NCI-H446 treated with DMSO at 0.1 percent for 48 hours (cell line): ENCODE measurements around the gene PPFIA3.

ENCODE experiments used
- DNase-seq: peaks from one replicate; lab custom pipeline; 2025; lab: John Stamatoyannopoulos, UW

The PPFIA3 gene

GRCh38 chr19:49119411-49120324, at the start of gene PPFIA3:
PPFIA3 (plus strand) TSS chr19:49119544; CDS start chr19:49127874, 8,330 bp downstream.
- no peak for DNase-seq

DNA sequence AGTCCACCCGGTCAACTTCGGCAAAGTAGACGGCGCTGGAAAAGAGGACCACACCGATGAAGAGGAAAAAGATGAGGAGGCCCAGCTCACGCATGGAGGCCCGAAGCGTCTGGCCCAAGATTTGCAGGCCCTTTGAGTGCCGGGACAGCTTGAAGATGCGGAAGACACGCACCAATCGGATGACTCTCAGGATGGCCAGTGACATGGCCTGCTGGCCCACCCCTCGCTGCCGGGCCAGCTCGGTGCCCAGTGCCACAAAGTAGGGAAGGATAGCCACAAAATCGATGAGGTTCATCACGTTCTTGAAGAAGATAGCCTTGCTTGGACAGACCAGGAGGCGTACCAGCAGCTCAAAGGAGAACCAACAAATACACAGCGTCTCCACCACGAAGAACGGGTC, 48.9 kb upstream of the PPFIA3 start:
- no peak for DNase-seq

- DNase-seq = no peak
These were observed 47.3 kb upstream of the PPFIA3 start for GRCh38 chr19:49071860-49072547.

GRCh38 chr19:49073514-49074378, 45.6 kb upstream of the PPFIA3 start:
- peak; percentile 9 for DNase-seq

GRCh38 chr19:49074869-49075268, 44.5 kb upstream of the PPFIA3 start:
- DNase-seq = peak; percentile 6

- no peak for DNase-seq
These were observed 39.0 kb upstream of the PPFIA3 start for GRCh38 chr19:49080392-49080791.

DNA sequence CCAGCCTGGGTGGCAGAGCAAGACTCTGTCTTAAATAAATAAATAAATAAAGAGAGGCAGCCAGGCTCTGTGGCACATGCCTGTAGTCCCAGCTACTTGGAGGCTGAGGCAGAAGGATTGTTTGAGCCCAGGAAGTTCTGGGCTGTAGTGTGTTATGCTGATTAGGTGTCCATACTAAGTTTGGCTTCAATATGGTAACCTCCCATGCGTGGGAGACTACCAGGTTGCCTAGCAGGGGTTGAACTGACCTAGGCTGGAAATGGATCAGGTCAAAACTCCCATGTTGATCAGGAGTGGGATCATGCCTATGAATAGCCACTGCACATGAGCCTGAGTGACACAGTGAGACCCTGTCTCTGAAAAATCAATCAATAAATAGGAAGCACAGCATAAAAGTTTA, 38.1 kb upstream of the PPFIA3 start:
- DNase-seq = no peak

DNA sequence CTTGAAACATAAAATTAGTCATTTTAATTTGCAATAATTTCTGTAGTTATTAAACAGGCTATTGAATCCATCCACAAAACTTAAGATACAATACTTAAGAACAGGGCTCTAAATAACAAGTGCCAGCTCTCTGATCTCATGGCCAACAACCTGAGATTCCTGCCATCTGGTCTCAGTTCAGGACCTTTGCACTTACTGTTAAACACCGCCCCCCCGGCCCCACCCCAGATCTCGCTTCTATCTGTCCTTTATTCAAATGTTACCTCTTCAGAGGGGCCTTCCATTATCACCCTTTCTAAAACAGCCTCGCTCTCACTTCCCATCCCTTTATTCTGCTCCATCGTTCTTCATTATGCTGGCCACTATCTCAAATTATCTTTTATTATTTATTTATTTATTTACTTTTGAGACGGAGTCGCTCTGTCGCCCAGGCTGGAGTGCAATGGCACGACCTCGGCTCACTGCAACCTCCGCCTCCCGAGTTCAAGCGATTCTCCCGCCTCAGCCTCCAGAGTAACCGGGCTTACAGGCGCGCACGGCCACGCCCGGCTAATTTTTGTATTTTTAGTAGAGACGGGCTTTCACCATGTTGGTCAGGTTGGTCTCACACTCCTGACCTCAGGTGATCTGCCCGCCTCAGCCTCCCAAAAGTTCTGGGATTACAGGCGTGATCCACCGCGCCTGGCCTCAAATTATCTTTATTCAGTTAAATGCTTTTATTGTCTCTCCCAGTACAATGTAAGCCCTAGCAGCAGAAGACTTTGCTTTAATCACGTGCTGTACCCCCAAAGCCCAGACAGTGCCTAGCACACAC, 34.9 kb upstream of the PPFIA3 start:
- DNase-seq = no peak

DNA sequence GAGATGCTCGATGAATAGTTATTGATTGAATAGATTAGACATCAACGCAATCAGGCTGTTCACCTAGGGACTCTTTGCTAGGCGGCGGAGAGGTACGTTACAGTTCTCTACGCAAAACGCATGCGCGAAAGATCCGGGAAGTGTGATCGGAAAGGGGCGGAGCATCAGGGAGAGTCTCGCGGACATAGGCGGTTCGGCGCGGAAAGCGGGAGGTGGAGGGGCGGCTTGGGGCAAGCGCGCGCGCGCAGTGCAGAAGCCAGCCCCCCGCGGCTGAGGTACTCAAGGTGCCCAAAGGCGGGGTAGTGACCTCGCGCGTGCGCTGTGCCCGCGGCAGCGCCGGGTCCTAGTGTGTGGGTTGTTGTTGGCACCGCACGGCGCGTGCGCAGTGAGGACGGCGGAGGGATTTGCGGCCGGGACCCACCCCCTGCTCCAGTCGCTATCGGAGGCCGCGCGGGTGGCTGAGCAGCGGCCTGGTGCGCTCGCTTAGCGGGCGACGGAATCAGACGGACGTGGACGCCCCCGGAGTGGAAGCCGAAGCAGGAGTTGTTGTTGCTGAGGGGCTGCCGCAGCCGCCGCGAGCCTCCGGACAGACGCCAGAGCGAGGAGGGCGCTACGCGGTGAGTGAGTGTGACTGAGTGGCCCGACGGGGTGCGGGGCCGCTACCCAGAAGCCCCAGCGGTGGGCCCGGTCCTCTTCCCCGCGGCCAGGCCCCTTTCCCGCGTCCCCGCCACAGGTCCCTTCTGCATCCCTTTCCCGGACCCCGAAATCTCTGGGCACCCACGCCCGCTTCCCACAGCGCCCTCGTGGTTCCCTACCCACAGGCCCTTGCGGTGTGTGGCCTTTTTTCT, 34.1 kb upstream of the PPFIA3 start, which contains the start of gene SNRNP70:
SNRNP70 (plus strand) TSS at position 432 of the 848 bp plus-strand sequence. CDS start 964 bp downstream, outside the sequence.
- DNase-seq = peak; percentile 99

- no peak for DNase-seq
These were observed 33.5 kb upstream of the PPFIA3 start for GRCh38 chr19:49085868-49086232.

DNA sequence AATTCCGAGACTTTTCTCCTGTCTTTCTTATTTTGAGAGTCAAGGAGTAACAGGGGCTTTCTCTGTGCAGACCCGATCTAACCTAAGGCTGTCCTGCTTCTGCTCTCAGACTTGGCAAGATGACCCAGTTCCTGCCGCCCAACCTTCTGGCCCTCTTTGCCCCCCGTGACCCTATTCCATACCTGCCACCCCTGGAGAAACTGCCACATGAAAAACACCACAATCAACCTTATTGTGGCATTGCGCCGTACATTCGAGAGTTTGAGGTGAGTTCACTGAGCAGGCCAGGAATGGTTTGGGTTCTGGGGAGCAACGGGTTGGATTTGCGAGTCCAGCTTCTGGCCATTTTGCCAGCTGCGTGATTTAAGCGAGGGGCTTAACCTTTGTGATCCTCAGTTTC, 33.0 kb upstream of the PPFIA3 start:
- DNase-seq = no peak

- DNase-seq = no peak
These were observed 27.8 kb upstream of the PPFIA3 start for GRCh38 chr19:49091391-49092038.

DNA sequence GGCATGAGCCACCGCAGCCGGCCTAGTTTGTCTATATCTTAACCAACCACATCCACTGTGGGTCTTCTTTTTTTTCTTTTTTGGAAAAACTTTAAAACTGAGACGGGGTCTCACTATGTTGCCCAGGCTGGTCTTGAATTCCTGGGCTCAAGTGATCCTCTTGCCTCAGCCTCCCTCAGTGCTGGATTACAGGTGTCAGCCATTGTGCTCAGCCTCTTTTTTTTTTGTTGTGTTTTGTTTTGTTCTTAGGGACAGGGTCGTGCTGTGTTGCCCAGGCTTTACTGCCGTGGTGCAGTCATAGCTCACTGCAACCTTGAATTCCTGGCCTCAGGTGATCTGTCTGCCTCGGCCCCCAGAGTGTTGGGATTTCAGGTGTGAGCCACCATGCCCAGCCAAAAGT, 26.7 kb upstream of the PPFIA3 start:
- no peak for DNase-seq

- no peak for DNase-seq
These were observed 24.6 kb upstream of the PPFIA3 start for GRCh38 chr19:49094505-49095482.

DNA sequence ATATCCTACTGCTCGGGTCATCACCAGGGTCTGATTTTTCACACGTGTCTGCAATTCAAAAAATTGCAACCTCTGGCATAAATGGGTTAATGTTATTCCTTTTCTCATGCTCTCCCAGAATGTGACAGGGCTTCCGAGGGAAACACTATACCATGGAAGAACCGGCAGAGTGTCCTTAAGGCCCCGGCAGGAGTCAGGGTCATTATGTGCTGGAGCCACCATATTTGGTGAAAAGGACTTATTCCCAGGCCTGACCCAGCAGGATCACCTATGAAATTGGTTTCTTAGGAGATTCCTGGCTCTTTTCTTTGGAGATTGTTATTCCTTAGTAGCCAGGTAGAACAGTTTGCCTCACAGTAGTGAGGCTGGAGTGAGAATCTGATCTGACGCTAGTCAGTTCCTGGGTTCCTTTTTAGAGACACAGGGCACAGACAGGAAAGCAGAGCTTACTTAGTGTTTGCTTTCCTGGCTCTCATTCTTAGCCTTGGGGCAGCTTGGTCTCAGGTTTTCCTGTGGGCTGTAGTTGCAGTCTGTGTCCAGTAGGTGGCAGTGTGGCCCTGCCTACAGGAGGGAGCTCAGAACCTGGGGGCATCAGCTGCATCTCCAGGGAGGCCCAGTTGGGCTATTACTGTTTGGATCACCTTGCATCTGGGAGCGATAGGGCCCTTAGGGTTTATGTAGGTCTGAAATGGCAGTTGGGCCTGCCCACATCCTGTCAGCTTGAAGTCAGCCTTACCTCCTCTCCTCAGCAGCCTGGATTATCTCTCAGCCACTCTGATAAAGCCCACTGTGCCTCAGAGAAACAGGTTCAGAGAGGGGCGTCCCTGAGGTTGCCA, 21.7 kb upstream of the PPFIA3 start:
- DNase-seq = peak; percentile 42

DNA sequence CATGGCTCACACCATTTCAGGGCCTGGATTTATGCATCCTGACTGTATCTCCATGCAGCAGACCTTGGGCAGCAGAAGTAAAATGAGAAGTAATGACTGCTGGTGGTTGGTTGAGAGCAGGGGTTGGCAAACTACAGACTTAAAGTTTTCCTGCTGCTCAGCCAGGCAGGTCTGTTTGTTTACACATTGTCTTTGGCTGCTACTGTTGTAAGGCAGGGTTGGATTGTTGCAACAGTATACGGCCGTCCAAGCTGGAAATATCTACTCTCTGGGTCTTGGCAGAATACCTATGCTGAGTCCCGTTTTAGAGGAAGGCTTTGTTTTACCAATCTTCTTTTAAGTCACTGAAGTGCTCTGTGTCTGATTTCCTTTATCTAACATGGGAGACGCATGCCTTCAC, 20.5 kb upstream of the PPFIA3 start:
- no peak for DNase-seq

DNA sequence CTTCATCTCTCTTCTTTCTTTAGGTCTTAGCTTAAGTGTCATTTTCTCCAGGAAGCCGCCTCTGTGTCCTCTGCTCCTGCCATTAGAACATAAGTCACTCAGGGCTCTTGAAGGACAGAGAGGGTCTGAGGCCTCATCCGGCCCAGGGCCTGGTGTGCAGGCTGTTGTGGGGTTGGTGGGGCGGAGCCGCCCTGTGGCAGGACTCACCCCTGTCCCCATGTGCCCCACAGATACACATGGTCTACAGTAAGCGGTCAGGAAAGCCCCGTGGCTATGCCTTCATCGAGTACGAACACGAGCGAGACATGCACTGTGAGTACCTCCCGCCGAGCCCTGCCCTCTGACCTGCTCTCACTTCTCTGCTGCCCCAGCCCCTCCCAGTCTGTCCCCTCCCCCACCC, 18.2 kb upstream of the PPFIA3 start:
- no peak for DNase-seq

DNA sequence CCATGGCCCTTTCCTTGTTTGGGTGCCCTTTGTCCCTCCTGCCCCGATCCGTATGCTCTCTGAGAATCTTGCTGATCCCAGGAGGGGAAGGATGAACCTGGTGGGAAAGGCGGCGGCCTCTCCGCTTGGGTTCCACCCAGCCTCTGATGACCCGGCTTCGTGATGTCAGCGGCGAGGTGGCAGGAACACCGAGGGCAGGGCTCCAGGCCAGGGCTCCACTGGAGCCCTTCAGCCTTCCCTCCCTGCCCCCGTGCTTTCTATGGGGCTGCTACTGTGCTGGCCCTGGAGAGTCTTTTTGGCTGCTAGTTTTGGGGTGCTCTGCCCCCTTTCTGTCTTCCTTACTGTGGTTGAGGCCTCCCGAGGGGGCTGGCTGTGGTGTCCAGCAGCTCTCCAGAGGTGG, 17.0 kb upstream of the PPFIA3 start:
- DNase-seq = no peak
